IMR-90 (cell line): ENCODE data around the gene NDUFS3. TPM values are rescaled to one million over a fixed set of nuclear protein-coding genes. Genes with fewer than 3 reads are reported as not detected.
A peak's percentile ranks its signal among the peaks of the same experiment; 100 is the strongest.

Source experiments
- ATAC-seq: fragments of 200-7000 bp; cut with Tn5 transposase; 2 replicates; pipeline ENCODE4 v1.9.1; 2020; ENCODE audit warnings: low read depth, mild to moderate bottlenecking, moderate library complexity
- BruUV-seq: library from RNA; stranded (reverse); fragments of 400-500 nt; replicated peaks from 2 replicates; lab custom pipeline; 2021; lab: Mats Ljungman, UMichigan
- CTCF ChIA-PET: fragments of 300-600 bp; formaldehyde crosslinking; extraction: SDS; loops from one replicate; lab custom pipeline; 2021; ENCODE audit warnings: antibody characterized with exemption; lab: Yijun Ruan, JAX
- POLR2A ChIA-PET: fragments of 300-600 bp; sonication (Branson Sonifier 250); formaldehyde crosslinking; loops from one replicate; lab custom pipeline; 2022; ENCODE audit warnings: antibody characterized with exemption; ENCODE audit not compliant: unreplicated experiment; lab: Charles Lee
- DNase-seq: peaks from one replicate; pipeline ENCODE4 v3.0.0; 2013
- H2AFZ ChIP-seq: replicated peaks from 2 replicates; pipeline ENCODE3; 2013; ENCODE audit warnings: low read length, mild to moderate bottlenecking; ENCODE audit not compliant: poor library complexity
- H2AK5ac ChIP-seq: 2 replicates; pipeline ENCODE4 v1.6.1; 2013; ENCODE audit warnings: low read depth, low read length, inconsistent platforms
- H2AK9ac ChIP-seq: replicated peaks from 2 replicates; pipeline ENCODE3; 2013; ENCODE audit warnings: mild to moderate bottlenecking, low read depth, low read length, moderate library complexity; ENCODE audit not compliant: poor library complexity
- H2BK120ac ChIP-seq: 2 replicates; pipeline ENCODE4 v1.6.1; 2013; ENCODE audit warnings: low read depth, low read length, inconsistent platforms
- H2BK15ac ChIP-seq: 3 replicates; pipeline ENCODE4 v1.6.1; 2013; ENCODE audit warnings: low read depth, low read length, inconsistent platforms
- H2BK20ac ChIP-seq: 2 replicates; pipeline ENCODE4 v1.6.1; 2013; ENCODE audit warnings: low read depth, mild to moderate bottlenecking, inconsistent platforms, low read length, moderate library complexity
- H2BK5ac ChIP-seq: 2 replicates; pipeline ENCODE4 v1.6.1; 2013; ENCODE audit warnings: mild to moderate bottlenecking, low read depth, low read length, inconsistent platforms; ENCODE audit not compliant: poor library complexity, severe bottlenecking
- H3K14ac ChIP-seq: replicated peaks from 2 replicates; pipeline ENCODE4 v1.6.1; 2013; ENCODE audit warnings: low read depth, low read length, inconsistent platforms
- H3K18ac ChIP-seq: 2 replicates; pipeline ENCODE4 v1.6.1; 2013; ENCODE audit warnings: low read depth, low read length, control low read depth
- H3K23ac ChIP-seq: 2 replicates; pipeline ENCODE4 v1.6.1; 2013; ENCODE audit warnings: low read depth, low read length, inconsistent platforms
- H3K27ac ChIP-seq: 2 replicates; pipeline ENCODE4 v1.5.1; 2013; ENCODE audit warnings: mild to moderate bottlenecking, control low read depth, low read length; ENCODE audit not compliant: insufficient read depth
- H3K27me3 ChIP-seq: 2 replicates; pipeline ENCODE4 v1.6.1; 2013; ENCODE audit warnings: low read length; ENCODE audit not compliant: control insufficient read depth, insufficient read depth
- H3K36me3 ChIP-seq: 2 replicates; pipeline ENCODE4 v1.6.1; 2013; ENCODE audit warnings: low read length, mixed read lengths; ENCODE audit not compliant: control insufficient read depth, insufficient read depth
- H3K4ac ChIP-seq: 2 replicates; pipeline ENCODE4 v1.6.1; 2013; ENCODE audit warnings: low read depth, low read length, inconsistent platforms
- H3K4me1 ChIP-seq: 2 replicates; pipeline ENCODE4 v1.6.1; 2013; ENCODE audit warnings: low read length, mixed read lengths; ENCODE audit not compliant: control insufficient read depth, insufficient read depth
- H3K4me2 ChIP-seq: 2 replicates; pipeline ENCODE4 v1.6.1; 2013; ENCODE audit warnings: low read depth, mild to moderate bottlenecking, control low read depth, low read length, moderate library complexity
- H3K4me3 ChIP-seq: 2 replicates; pipeline ENCODE4 v1.5.1; 2013; ENCODE audit warnings: low read depth, mild to moderate bottlenecking, control low read depth, low read length, moderate library complexity; ENCODE audit not compliant: insufficient read depth
- H3K56ac ChIP-seq: 2 replicates; pipeline ENCODE4 v1.6.1; 2013; ENCODE audit warnings: low read length, inconsistent platforms; ENCODE audit not compliant: insufficient read depth; ENCODE audit errors: extremely low read depth
- H3K79me1 ChIP-seq, 2 experiments: 2 replicates each; pipeline ENCODE4 v1.6.1; 2013; ENCODE audit warnings: low read length in 2 of 2, inconsistent platforms in 1 of 2, low read depth in 1 of 2
- H3K9ac ChIP-seq: 2 replicates; pipeline ENCODE4 v1.6.1; 2013; ENCODE audit warnings: low read depth, low read length, control low read depth
- H3K9me1 ChIP-seq: 2 replicates; pipeline ENCODE4 v1.6.1; 2013; ENCODE audit warnings: low read length, inconsistent platforms; ENCODE audit not compliant: insufficient read depth
- H3K9me3 ChIP-seq: 2 replicates; pipeline ENCODE4 v1.6.1; 2013; ENCODE audit warnings: low read length; ENCODE audit not compliant: control insufficient read depth, insufficient read depth
- H4K20me1 ChIP-seq: 2 replicates; pipeline ENCODE4 v1.6.1; 2013; ENCODE audit warnings: low read length, inconsistent platforms; ENCODE audit not compliant: insufficient read depth
- H4K5ac ChIP-seq: 2 replicates; pipeline ENCODE4 v1.6.1; 2013; ENCODE audit warnings: mild to moderate bottlenecking, low read depth, low read length, control low read depth
- H4K8ac ChIP-seq, 2 experiments: 2 replicates each; pipeline ENCODE4 v1.6.1; 2013; ENCODE audit warnings: low read depth in 2 of 2, low read length in 2 of 2, control low read depth in 1 of 2, inconsistent platforms in 1 of 2
- H4K91ac ChIP-seq: 2 replicates; pipeline ENCODE4 v1.6.1; 2013; ENCODE audit warnings: low read depth, low read length, inconsistent platforms; ENCODE audit not compliant: insufficient read depth
- CEBPB ChIP-seq: IDR thresholded peaks from 2 replicates; pipeline ENCODE4 v1.6.1; 2012; ENCODE audit warnings: low read depth, low read length, improper control_type of control experiment
- ELK1 ChIP-seq: fragments of 150-350 bp; IDR thresholded peaks from 2 replicates; pipeline ENCODE4 v1.6.1; 2016; ENCODE audit warnings: low read depth, mild to moderate bottlenecking, low read length, moderate library complexity, borderline replicate concordance
- MAFK ChIP-seq: IDR thresholded peaks from 2 replicates; pipeline ENCODE4 v1.6.1; 2012; ENCODE audit warnings: low read depth, low read length, improper control_type of control experiment
- MAZ ChIP-seq: IDR thresholded peaks from 2 replicates; pipeline ENCODE4 v1.6.1; 2012; ENCODE audit warnings: low read depth, mild to moderate bottlenecking, low read length, improper control_type of control experiment, moderate library complexity, borderline replicate concordance
- MXI1 ChIP-seq: IDR thresholded peaks from 2 replicates; pipeline ENCODE4 v1.6.1; 2012; ENCODE audit warnings: low read depth, mild to moderate bottlenecking, low read length, moderate library complexity, borderline replicate concordance
- NFE2L2 ChIP-seq: fragments of 150-350 bp; IDR thresholded peaks from 2 replicates; pipeline ENCODE4 v1.6.1; 2016; ENCODE audit warnings: low read depth, mild to moderate bottlenecking, low read length
- RAD21 ChIP-seq: IDR thresholded peaks from 2 replicates; pipeline ENCODE4 v1.6.1; 2012; ENCODE audit warnings: low read length, improper control_type of control experiment
- RCOR1 ChIP-seq: IDR thresholded peaks from 2 replicates; pipeline ENCODE4 v1.6.1; 2012; ENCODE audit warnings: mild to moderate bottlenecking, low read length, improper control_type of control experiment; ENCODE audit not compliant: insufficient replicate concordance
- SMC3 ChIP-seq: fragments of 150-350 bp; IDR thresholded peaks from 2 replicates; pipeline ENCODE4 v1.6.1; 2016; ENCODE audit warnings: low read depth, mild to moderate bottlenecking, antibody characterized with exemption, low read length, moderate library complexity
- WGBS, 2 experiments: methylation state at CpG; one replicate each; pipeline versions ENCODE4 v1.1.5 to v1.1.7; 2013; ENCODE audit warnings: missing lambda C conversion rate in 2 of 2; ENCODE audit not compliant: insufficient read length in 1 of 2; ENCODE audit errors: extremely low coverage in 2 of 2; 5-methylcytosine and 5-hydroxymethylcytosine counted together
- dilution Hi-C: fragments of 300-500 bp; cut with HindIII; formaldehyde crosslinking; loops from one replicate; pipeline ENCODE4 v1.14.3; 2018; ENCODE audit warnings: low sequenced_read_pairs; ENCODE audit not compliant: unreplicated experiment
- in situ Hi-C: fragments of 300-500 bp; cut with MboI; formaldehyde crosslinking; loops from 3 replicates; pipeline ENCODE4 v1.14.3; 2019; ENCODE audit warnings: low sequenced_read_pairs, inconsistent platforms, mixed read lengths
- intact Hi-C: fragments of 100-400 bp; cut with micrococcal nuclease; formaldehyde crosslinking; loops from 2 replicates; pipeline ENCODE4 v1.10.0; 2022
- polyA plus RNA-seq, 3 experiments: library from polyadenylated mRNA; depleted of rRNA; stranded (reverse); fragments of >200 nt; gene quantifications; 2 replicates each; pipeline ENCODE4 v1.2.3, GENCODE V29; 2012; ENCODE audit warnings: low replicate concordance in 1 of 3
- total RNA-seq: library from RNA; depleted of rRNA; stranded (reverse); fragments of >200 nt; gene quantifications from 2 replicates; pipeline ENCODE4 v1.2.3, GENCODE V29; 2012
- TF ChIP-seq, protein P1 (sequence below): conservative IDR thresholded peaks from 2 replicates; pipeline ENCODE4 v1.5.1; 2012; ENCODE audit warnings: mild to moderate bottlenecking, low read depth, low read length, improper control_type of control experiment
- TF ChIP-seq, protein P2 (sequence below): fragments of 150-350 bp; IDR thresholded peaks from 2 replicates; pipeline ENCODE4 v1.6.1; 2017; ENCODE audit warnings: mild to moderate bottlenecking, antibody characterized with exemption, low read length, low read depth

The NDUFS3 gene
- total and polyA plus RNA-seq, 2 of the 4 experiments (the other 2 are of a cell fraction) = 77.1 to 108 TPM

DNA sequence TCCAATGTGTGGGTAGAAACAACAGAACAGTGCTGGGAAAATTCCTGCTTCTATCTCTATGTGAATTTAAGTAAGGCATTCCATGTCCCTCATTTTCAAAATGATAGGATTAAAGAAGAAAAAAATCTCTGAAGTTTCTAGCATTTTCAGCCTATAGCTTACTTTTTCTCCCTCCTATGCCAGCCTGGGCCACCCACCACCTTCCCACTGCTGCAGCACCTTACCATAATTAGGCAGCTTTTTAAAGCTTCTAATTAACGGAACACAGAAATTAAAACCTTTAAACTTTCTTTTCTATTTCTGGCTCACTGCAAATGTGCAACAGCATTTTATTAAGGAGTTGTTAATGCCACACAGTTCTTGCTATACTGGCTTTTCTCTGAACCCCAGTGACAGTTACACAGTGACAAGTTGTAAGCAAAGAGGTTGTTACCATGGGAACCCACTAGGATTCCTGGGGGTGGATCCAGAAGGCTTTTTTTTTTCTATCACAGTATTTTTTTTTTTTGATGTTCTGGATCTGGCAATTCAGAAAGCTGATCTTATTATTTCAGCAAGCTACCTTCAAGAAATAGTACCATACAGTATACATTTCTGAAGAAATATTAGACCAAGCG is 46.2 kb upstream of the NDUFS3 start:
- H3K36me3 ChIP-seq = no peaks in the 10 kb centered on the region; the same call in none of the 2 replicates
- no peak overlapping the region for H4K5ac ChIP-seq
- ChIA-PET CTCF (interaction anchor here (1.4 kb wide), 1 partner anchor 10 kb away, joined by 6 read pairs; no protein-coding TSS in a partner anchor), POLR2A (interaction anchor here (0.6 kb wide), 1 partner anchor 32 kb away, joined by 4 read pairs; no protein-coding TSS in a partner anchor)
- ATAC-seq (no peak), DNase-seq (peak; percentile 31)
- H3K14ac ChIP-seq = no peak overlapping the region
- TF ChIP-seq RCOR1 (no peak), MAFK (no peak), RAD21 (no peak), MXI1 (no peak), NFE2L2 (no peak), MAZ (no peak), ELK1 (no peak), CEBPB (no peak), SMC3 (no peak)
- TF ChIP-seq, protein P1, sequence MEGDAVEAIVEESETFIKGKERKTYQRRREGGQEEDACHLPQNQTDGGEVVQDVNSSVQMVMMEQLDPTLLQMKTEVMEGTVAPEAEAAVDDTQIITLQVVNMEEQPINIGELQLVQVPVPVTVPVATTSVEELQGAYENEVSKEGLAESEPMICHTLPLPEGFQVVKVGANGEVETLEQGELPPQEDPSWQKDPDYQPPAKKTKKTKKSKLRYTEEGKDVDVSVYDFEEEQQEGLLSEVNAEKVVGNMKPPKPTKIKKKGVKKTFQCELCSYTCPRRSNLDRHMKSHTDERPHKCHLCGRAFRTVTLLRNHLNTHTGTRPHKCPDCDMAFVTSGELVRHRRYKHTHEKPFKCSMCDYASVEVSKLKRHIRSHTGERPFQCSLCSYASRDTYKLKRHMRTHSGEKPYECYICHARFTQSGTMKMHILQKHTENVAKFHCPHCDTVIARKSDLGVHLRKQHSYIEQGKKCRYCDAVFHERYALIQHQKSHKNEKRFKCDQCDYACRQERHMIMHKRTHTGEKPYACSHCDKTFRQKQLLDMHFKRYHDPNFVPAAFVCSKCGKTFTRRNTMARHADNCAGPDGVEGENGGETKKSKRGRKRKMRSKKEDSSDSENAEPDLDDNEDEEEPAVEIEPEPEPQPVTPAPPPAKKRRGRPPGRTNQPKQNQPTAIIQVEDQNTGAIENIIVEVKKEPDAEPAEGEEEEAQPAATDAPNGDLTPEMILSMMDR = no peak
- TF ChIP-seq, protein P2, sequence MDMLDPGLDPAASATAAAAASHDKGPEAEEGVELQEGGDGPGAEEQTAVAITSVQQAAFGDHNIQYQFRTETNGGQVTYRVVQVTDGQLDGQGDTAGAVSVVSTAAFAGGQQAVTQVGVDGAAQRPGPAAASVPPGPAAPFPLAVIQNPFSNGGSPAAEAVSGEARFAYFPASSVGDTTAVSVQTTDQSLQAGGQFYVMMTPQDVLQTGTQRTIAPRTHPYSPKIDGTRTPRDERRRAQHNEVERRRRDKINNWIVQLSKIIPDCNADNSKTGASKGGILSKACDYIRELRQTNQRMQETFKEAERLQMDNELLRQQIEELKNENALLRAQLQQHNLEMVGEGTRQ = no peak
- no peak overlapping the region for H2BK120ac ChIP-seq
- H3K23ac ChIP-seq = no peak overlapping the region
- H3K4ac ChIP-seq = no peak overlapping the region
- H2BK5ac ChIP-seq = no peak overlapping the region
- intact Hi-C loops (loop anchor here (10.0 kb wide), 1 partner anchor 48 kb away; no protein-coding TSS in a partner anchor), in situ Hi-C loops (no loop called here), dilution Hi-C loops (no loop called here)
- no peak overlapping the region for H4K91ac ChIP-seq
- H2BK15ac ChIP-seq = no peak overlapping the region
- no TSS peak for BruUV-seq
- H3K56ac ChIP-seq = no peak overlapping the region
- no peak overlapping the region for H3K27ac ChIP-seq
- H3K18ac ChIP-seq = no peak overlapping the region
- no CpG with 5 or more reads among the region's 2 CpGs for WGBS, 2 experiments
- H3K9me1 ChIP-seq = 0 out of 2 replicates have a peak, but pooled peaks cover 6% of the 10 kb centered on the region
- no peak overlapping the region for H3K9ac ChIP-seq
- no peak overlapping the region for H3K4me2 ChIP-seq
- no peak overlapping the region; the same call in 1 of the 2 replicates for H2AK5ac ChIP-seq
- no peak overlapping the region for H4K8ac ChIP-seq
- no peak overlapping the region for H2BK20ac ChIP-seq
- H2AK9ac ChIP-seq = no peak overlapping the region
- H3K4me3 ChIP-seq = no peak overlapping the region
- peaks cover 9% of the 10 kb centered on the region for H3K4me1 ChIP-seq
- H4K20me1 ChIP-seq = peaks cover 97% of the 10 kb centered on the region
- no peaks in the 10 kb centered on the region for H3K9me3 ChIP-seq
- no peaks in the 10 kb centered on the region for H3K27me3 ChIP-seq
- peaks cover 3 to 77% of the 10 kb centered on the region in 2 experiments; a peak in 3 of 4 replicates for H3K79me1 ChIP-seq
- no peak overlapping the region for H2AFZ ChIP-seq
